ENCODE measurements around the gene ERG.
A peak's percentile ranks its signal among the peaks of the same experiment; 100 is the strongest.

ERG gene

DNA sequence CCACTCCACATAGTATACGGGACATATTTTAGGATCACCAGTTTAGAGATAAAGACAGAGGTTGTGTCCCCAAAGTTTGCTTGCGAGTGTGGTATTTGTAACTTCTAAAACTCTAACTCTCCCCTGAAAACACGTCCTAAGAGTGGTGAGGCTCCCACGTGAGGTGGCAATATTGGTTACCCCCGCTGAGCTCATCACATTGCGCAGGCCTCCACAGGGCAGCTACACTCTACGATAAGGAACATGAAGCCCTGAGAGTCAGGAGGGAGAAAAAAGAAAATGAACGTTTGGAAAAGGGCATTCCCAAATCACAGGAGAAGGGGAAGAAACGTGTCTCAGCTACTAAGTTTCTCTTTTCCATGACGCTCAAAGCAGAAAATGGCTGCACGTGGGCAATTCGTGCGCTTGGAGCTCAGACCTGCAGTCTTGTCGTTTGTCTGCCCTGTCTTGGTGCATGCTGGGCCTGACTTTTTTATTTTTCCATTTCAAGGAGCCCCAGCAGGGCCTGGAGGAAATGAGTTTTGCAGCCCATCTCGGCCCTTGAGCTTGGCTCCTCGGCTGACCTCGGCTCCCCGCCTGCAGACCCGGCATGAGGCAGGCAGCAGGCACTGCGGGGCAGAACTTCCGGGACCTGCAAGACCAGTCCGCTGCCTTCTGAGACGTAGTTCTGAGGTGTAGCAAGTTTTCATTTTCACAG, 25.7 kb downstream of the ERG start:
- DNase-seq: no peak

DNA sequence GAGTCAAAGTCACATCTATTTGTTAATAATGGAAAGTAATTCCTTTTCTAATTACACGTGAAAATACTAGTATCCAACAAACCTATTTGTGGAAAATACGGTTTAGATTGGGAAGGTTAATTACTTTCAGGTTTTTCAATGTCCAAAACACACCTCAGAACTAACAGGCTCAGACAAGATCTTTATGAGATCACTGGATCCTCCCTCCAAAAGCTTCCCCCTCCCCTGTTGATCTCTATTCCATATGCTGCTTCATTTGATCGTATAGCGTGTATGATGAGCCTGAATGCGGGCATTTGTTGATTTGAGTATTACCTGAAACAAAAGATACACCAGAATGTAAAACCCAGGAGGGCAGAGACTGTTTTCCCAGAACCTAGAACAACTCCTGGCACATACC, 26.5 kb downstream of the ERG start:
- no peak for DNase-seq

DNA sequence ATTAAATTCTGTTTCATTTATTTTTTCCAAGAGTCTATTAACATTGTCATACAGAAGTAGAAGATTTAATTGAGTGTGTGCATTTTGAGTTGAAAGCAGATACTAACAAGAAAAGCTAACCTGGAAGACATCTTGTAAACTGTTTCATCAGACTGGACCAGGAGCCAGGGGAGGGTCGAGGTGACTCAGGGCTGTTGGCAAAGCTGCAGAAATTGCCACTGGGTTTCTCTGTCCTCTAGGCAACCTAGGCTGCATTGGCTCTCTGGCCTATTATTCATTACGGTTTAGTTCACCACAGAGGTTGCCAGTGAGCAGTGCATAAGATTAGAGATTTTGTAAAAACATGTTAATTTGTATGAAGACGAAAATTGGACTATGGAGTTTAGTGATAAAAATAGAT, 27.5 kb downstream of the ERG start:
- peak; percentile 18 to 28 for DNase-seq

DNA sequence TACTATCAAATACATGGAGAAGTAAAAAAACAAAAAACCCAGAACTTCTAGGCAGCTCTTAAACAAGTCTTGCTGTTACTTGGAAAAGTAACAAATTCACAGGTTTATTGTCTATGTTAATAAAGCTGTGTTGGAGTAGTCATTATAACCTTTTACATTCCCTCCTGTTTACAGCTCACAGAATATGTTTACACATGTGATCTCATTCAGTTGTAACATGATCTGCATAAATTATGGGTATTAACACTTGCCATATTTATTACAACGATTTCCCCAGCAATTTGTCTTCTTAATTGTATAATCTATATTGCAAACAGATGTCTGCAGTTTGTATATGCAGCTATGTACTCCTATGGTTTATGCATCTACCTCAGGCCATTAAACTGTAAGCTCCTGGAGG, 28.6 kb downstream of the ERG start:
- DNase-seq: no peak

- DNase-seq: no peak
These were observed 29.3 kb downstream of the ERG start for GRCh38 chr21:38468989-38469388.

- no peak for DNase-seq
These were observed 30.4 kb downstream of the ERG start for GRCh38 chr21:38467911-38468310.

DNA sequence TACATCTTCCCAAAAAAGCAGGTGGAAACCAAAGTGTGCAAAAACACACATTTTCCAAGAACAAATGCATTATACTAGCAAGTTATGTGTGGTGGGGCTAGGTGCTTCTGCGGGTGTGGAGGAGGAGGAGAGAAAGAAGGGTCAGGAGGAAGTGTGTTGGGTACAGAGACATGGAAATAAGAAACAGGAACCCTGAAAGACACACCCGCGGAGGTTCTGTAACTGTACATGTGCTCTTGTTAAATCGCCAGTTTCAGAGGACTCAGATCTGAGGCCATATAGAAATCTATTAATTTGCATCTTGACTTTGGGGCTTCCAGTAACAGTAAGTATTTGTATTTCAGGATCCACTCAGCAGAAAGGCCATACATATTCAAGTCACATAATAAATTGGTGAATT, 30.9 kb downstream of the ERG start:
- peak; percentile 79 to 85 for DNase-seq

DNA sequence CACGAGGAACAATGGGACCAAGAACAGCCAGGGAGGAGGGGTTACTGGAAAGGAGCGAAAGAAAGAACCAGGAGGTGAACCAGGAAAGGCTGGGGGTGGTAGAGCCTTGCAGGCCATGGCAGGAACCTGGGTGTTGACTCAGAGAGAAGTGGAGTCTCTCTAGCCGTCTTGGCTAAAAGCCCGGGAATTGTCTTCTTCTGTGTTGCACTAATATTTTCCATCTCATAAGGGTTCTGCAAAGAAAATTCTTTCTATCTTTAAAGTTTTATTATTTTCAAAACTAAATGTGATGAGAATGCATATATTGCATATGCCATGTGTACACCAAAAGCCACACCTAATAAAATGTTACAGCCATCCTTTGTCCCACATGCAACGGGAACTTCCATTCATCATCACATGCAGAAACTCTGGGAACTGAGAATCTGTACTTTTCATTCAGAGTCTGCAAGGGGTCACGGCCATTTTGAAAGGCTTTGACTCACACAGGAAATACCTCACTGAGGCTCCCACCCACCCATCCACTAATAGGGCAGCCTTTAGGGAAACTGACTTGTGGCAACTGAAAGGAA, 38.0 kb downstream of the ERG start:
- no peak for DNase-seq

DNA sequence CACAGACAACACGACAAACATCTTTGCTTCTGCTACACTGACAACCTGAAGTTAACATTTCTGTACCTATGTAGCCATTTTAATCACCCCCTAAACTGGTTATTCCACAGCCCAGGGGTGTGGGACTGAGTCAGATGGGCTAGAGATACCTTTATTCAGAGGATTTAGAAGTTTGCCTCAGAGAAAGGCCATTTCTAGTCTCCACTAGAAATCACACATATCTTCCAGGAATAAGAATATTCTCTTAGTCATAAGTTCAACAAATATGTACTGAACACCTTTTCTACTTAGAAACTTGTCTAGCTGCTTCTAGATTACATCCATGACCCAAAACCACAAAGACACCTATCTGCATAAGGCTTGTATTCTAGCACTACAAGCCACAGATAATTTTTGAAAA, 38.8 kb downstream of the ERG start:
- no peak for DNase-seq

GRCh38 chr21:38455403-38455802, 42.9 kb downstream of the ERG start:
- DNase-seq: no peak

- DNase-seq: no peak
These were observed 43.6 kb downstream of the ERG start for GRCh38 chr21:38454702-38455101.

- no peak for DNase-seq
These were observed 44.1 kb downstream of the ERG start for GRCh38 chr21:38454161-38454560.

DNA sequence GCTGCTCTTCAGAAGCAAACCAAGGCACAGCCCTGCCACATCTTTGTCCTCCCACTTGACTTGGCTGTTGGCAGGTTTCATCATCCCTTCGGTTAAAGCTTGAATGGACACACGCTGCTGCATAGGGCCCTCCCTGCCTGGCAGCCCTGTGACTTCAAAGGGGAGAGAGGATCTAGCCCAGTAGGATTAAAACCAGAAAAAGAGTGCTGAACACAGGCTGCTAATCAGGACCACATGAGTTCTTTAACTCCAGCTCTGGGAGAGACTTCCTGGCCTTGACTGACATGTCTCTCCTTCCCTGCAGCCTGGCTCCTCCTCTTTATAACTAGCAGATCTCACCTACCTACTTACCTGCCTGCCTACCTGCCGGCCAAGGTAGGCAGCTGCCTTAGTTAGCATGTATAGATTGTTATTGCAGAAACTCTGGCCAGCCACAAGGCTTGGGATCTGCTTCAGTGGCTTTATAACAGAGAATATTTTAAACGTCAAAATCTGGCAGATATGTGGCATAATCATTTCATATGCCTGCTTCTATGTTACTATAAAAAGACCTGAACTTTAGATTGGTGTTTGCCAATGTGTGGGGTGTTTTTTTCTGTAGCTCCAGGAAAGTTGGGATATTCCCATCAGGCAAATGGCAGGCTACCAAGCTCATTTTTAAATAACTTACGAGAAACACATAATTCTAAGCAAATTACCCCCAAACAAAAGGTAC, 49.4 kb downstream of the ERG start:
- DNase-seq: peak; percentile 64 to 74

GRCh38 chr21:38447611-38448010, 50.7 kb downstream of the ERG start:
- no peak for DNase-seq

GRCh38 chr21:38444691-38445090, 53.6 kb downstream of the ERG start:
- DNase-seq: no peak

GRCh38 chr21:38443110-38443509, 55.2 kb downstream of the ERG start:
- DNase-seq: no peak

DNA sequence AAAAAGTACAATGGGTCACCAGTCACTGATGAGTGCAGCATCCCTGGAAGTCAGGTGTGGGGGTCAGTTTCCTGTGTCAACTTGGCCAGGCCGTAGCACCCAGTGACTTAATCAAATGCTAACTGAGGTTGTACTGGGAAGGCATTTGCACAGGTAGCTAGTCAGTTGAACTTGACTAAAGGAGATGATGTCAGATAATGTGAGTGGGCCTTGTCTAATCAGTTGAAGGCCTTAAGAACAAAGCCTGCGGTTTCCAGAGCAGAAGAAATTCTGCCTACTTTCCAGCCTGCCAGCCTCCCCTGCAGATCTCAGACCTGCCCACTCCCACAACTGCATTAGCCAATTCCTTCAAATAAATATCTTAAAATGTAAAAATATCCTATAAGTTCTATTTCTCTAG, 57.1 kb downstream of the ERG start:
- DNase-seq: no peak

DNA sequence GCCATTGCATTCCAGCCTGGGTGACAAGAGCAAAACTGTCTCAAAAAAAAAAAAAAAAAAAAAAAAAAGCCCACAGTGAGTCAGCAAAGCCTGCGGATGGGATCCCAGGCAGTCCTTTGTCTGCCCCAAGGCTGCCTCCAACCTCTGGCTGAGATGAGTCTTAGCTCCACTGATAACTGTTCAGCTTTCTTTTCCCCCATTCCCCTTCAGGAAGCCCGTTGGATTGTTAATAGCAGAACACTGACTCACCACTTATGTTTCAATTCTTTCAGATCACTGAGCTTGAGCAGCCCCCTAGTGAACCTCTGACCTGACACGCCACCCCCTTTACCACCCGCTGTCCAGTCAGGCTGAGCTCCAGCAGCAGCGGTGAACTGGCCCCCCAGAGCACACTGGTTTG, 57.5 kb downstream of the ERG start:
- DNase-seq: peak; percentile 33 to 39

DNA sequence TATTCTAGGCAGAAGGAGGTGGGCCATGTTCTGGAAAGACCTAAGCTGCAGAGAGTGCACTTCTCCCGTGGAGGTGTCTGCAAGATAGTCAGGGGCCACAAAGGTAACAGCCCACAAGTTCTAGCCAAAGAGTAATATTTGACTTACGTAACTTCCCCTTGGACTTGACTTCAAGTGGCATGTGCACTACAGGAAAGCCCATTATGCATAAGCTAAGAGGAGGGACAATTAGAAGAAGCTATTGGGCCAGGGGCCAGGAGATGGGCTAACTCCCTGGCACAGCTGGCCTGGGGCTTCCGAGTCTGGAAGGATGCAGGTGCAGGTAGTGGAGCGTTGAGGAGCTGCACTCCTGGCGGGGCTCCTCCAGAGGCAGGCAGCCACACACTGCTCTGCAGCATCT, 58.3 kb downstream of the ERG start:
- peak; percentile 75 to 84 for DNase-seq

DNA sequence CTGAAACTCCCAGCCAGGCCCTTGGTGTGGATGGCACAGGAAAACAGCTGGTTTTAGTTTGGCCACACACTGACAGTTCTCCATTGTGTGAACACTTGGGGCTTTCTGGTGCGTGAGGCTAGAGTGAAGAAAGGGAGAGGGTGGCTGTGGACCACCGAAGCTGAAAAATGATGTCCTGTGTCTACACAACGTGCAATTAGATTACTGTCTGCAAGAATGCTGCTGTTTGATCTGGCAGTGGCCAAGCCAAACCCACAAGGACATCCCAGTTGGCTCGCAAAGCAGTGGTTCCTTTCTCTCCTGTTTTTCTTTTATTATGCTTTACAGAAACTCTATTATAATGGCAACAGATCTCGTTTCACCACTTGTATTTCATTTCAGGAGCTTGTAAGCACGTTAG, 58.9 kb downstream of the ERG start:
- DNase-seq: no peak

- DNase-seq: no peak
These were observed 59.8 kb downstream of the ERG start for GRCh38 chr21:38438462-38438893.

DNA sequence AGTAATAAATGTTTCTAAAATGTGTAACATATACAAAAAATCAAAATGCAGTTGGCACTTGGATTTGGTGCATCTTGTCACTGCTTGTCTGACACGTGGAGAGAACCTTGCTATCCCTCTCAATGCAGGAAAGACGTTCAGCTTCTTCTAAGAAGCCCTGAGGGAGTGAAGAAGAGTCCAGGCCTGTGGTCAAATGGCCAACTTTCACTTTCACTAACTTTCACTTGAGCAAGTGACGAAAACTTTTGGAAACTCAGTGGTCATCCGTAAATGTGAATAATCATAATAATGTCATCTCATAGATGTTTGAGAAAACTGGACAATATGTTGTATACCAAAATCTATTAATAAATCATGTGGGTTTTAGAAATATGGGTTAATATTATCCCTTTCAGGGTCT, 61.9 kb downstream of the ERG start:
- DNase-seq: no peak

- DNase-seq: no peak
These were observed 63.3 kb downstream of the ERG start for GRCh38 chr21:38434913-38435533.

GRCh38 chr21:38433471-38433870, 64.8 kb downstream of the ERG start:
- DNase-seq: no peak
